GM23338 (cell line): ENCODE results near the gene IER2. TPM values are rescaled to one million over a fixed set of nuclear protein-coding genes. Genes with fewer than 3 reads are reported as not detected.

Experiments
- ATAC-seq: fragments of 200-7000 bp; cut with Tn5 transposase; 3 replicates; pipeline ENCODE4 v1.9.1; 2020
- DNase-seq: peaks from one replicate; pipeline ENCODE4 v3.0.0-alpha.2; 2015; ENCODE audit warnings: low spot score
- H2AFZ ChIP-seq: fragments of 200-600 bp; sonication (generic); 2 replicates; pipeline ENCODE4 v1.8.0; 2016; ENCODE audit warnings: antibody characterized with exemption, mild to moderate bottlenecking, moderate library complexity
- H3F3A ChIP-seq: fragments of 200-600 bp; sonication (generic); replicated peaks from 2 replicates; pipeline ENCODE4 v1.8.0; 2017; ENCODE audit warnings: antibody characterized with exemption, mixed run types, low read depth
- H3K27ac ChIP-seq: fragments of 200-600 bp; sonication (generic); 2 replicates; pipeline ENCODE4 v1.6.1; 2016; ENCODE audit warnings: low read depth
- H3K27me3 ChIP-seq: fragments of 200-600 bp; sonication (generic); 2 replicates; pipeline ENCODE4 v1.8.0; 2016; ENCODE audit warnings: mild to moderate bottlenecking, mixed run types, moderate library complexity; ENCODE audit not compliant: insufficient read depth
- H3K36me3 ChIP-seq: fragments of 200-600 bp; sonication (generic); 2 replicates; pipeline ENCODE4 v1.8.0; 2016; ENCODE audit warnings: mild to moderate bottlenecking; ENCODE audit not compliant: insufficient read depth
- H3K4me1 ChIP-seq: fragments of 200-600 bp; sonication (generic); 2 replicates; pipeline ENCODE4 v1.8.0; 2016; ENCODE audit warnings: mild to moderate bottlenecking, moderate library complexity; ENCODE audit not compliant: insufficient read depth
- H3K4me2 ChIP-seq: fragments of 200-600 bp; sonication (generic); 2 replicates; pipeline ENCODE4 v1.7.1; 2017; ENCODE audit warnings: mixed run types
- H3K4me3 ChIP-seq: fragments of 200-600 bp; sonication (generic); 2 replicates; pipeline ENCODE4 v1.6.1; 2016; ENCODE audit warnings: mixed run types
- H3K79me2 ChIP-seq: fragments of 200-600 bp; sonication (generic); replicated peaks from 2 replicates; pipeline ENCODE4 v1.8.0; 2017; ENCODE audit warnings: mild to moderate bottlenecking; ENCODE audit not compliant: insufficient read depth
- H3K9me2 ChIP-seq: fragments of 200-600 bp; sonication (generic); 2 replicates; pipeline ENCODE4 v1.8.0; 2017; ENCODE audit not compliant: insufficient read depth
- H4K20me1 ChIP-seq: fragments of 200-600 bp; sonication (generic); replicated peaks from 2 replicates; pipeline ENCODE4 v1.8.0; 2017; ENCODE audit warnings: mild to moderate bottlenecking; ENCODE audit not compliant: insufficient read depth
- H3K27ac Mint-ChIP-seq: 2 replicates; pipeline ENCODE4 v1.8.0; 2020; ENCODE audit warnings: inconsistent platforms, mild to moderate bottlenecking, moderate library complexity, mixed read lengths
- H3K27me3 Mint-ChIP-seq: 3 replicates; pipeline ENCODE4 v1.8.0; 2022; ENCODE audit warnings: low read depth, mild to moderate bottlenecking, moderate library complexity, mixed read lengths, inconsistent platforms; ENCODE audit not compliant: insufficient read depth, poor library complexity
- H3K36me3 Mint-ChIP-seq: 3 replicates; pipeline ENCODE4 v1.8.0; 2021; ENCODE audit warnings: low read depth, mild to moderate bottlenecking, inconsistent platforms, moderate library complexity, mixed read lengths
- H3K4me1 Mint-ChIP-seq: 3 replicates; pipeline ENCODE4 v1.8.0; 2020; ENCODE audit warnings: mild to moderate bottlenecking, inconsistent platforms, mixed read lengths
- H3K4me3 Mint-ChIP-seq: 3 replicates; pipeline ENCODE4 v1.8.0; 2021; ENCODE audit warnings: moderate library complexity, mild to moderate bottlenecking, inconsistent platforms, mixed read lengths
- H3K9me3 Mint-ChIP-seq: 3 replicates; pipeline ENCODE4 v1.8.0; 2020; ENCODE audit warnings: moderate library complexity, mild to moderate bottlenecking, inconsistent platforms, mixed read lengths
- CREB1 ChIP-seq: fragments of 250-450 bp; sonication (Bioruptor Pico); IDR thresholded peaks from 2 replicates; pipeline ENCODE4 v1.5.0; 2020; ENCODE audit warnings: low read depth, mild to moderate bottlenecking, moderate library complexity
- EZH2phosphoT487 ChIP-seq: fragments of 200-600 bp; sonication (generic); IDR thresholded peaks from one replicate; pipeline ENCODE4 v1.8.1; 2018; ENCODE audit warnings: antibody characterized with exemption; ENCODE audit not compliant: unreplicated experiment
- JUNB ChIP-seq: IDR thresholded peaks from one replicate; pipeline ENCODE4 v1.6.1; 2016; ENCODE audit warnings: antibody characterized with exemption; ENCODE audit not compliant: unreplicated experiment
- NANOG ChIP-seq: IDR thresholded peaks from 2 replicates; pipeline ENCODE4 v1.6.1; 2016; ENCODE audit warnings: antibody characterized with exemption, borderline replicate concordance
- POLR2AphosphoS5 ChIP-seq: IDR thresholded peaks from 2 replicates; pipeline ENCODE4 v1.6.1; 2016; ENCODE audit warnings: antibody characterized with exemption, low read depth
- STAT1 ChIP-seq: IDR thresholded peaks from one replicate; pipeline ENCODE4 v1.6.1; 2016; ENCODE audit warnings: antibody characterized with exemption; ENCODE audit not compliant: unreplicated experiment
- ZNF114 ChIP-seq: fragments of 250-450 bp; sonication (Bioruptor Pico); IDR thresholded peaks from 2 replicates; pipeline ENCODE4 v1.5.0; 2020; ENCODE audit warnings: mild to moderate bottlenecking, moderate library complexity
- ZNF331 ChIP-seq: fragments of 250-450 bp; sonication (Bioruptor Pico); IDR thresholded peaks from 2 replicates; pipeline ENCODE4 v1.5.0; 2020; ENCODE audit warnings: low read depth, mild to moderate bottlenecking, moderate library complexity
- polyA plus RNA-seq: library from polyadenylated mRNA; unstranded; fragments of >200 nt; fragmentation: Nextera tagmentation; extraction: Ambion mirVana; gene quantifications from 2 replicates; pipeline ENCODE4 v1.2.1, GENCODE V29; 2016
- total RNA-seq: library from RNA; depleted of rRNA; stranded (reverse); fragments of >200 nt; shearing (Covaris generic); gene quantifications from 2 replicates; pipeline ENCODE4 v1.2.3, GENCODE V29; 2014
- TF ChIP-seq, protein P1 (sequence below), 2 experiments: fragments of 200-600 bp in 1 of 2; sonication (generic) in 1 of 2; conservative IDR thresholded peaks; 2 replicates each; pipeline versions ENCODE4 v1.5.1 to v1.6.1; 2016 to 2017; ENCODE audit warnings: antibody characterized with exemption in 2 of 2, low read depth in 2 of 2, mild to moderate bottlenecking in 2 of 2, moderate library complexity in 1 of 2
- TF ChIP-seq, protein P2 (sequence below): IDR thresholded peaks from one replicate; pipeline ENCODE4 v1.6.1; 2018; ENCODE audit warnings: antibody characterized with exemption; ENCODE audit not compliant: unreplicated experiment
- TF ChIP-seq, protein P3 (sequence below): IDR thresholded peaks from 2 replicates; pipeline ENCODE4 v1.6.1; 2016; ENCODE audit warnings: antibody characterized with exemption
- TF ChIP-seq, protein P4 (sequence below): fragments of 250-450 bp; sonication (Bioruptor Pico); IDR thresholded peaks from 2 replicates; pipeline ENCODE4 v1.5.0; 2020; ENCODE audit warnings: mild to moderate bottlenecking, moderate library complexity

IER2 gene
- total and polyA plus RNA-seq, 2 experiments from 2014 or later = 124 to 191 TPM

DNA sequence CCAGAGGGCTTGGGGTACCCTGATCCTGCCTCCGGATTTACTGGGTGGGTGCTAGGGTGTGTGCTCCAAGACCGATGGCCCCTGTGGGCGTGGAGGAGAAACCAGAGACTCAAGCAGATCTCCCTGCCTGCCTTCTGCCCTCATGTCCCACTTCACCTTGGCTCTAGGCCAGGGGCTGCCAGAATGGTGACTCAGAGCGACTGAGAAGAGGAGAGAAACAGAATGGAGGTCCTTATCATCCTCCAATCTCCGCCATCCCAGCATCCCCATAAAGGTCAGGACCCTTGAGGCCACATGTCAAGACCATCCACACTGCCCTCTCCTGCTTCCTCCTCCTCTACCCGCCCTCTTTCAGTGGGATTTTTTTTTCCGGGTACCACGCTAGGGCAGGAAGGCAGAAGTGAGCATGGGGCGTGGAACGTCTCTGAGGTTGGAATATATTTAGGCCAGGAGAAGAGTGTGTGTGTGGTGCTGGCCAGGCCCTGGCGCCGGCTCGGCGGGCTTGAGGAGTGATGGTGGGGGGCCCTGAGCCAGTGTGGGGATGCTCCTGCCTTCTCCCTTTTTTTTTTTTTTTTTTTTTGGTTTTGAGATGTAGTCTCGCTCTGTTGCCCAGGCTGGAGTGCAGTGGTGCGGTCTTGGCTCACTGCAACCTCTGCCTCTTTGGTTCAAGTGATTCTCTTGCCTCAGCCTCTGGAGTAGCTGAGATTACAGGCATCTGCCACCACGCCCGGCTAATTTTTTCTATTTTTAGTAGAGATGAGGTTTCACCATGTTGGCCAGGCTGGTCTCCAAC lies 22.3 kb downstream of the IER2 start:
- H3K4me1 Mint-ChIP-seq = peaks cover 21% of the 10 kb centered on the region
- Histone ChIP-seq H3K9me2 (no peaks in the 10 kb centered on the region), H3K4me1 (peaks cover 19% of the 10 kb centered on the region), H3K27me3 (no peaks in the 10 kb centered on the region), H4K20me1 (no peaks in the 10 kb centered on the region), H2AFZ (no peak overlapping the region), H3K4me2 (no peak overlapping the region), H3K4me3 (no peak overlapping the region), H3K79me2 (peaks cover 10% of the 10 kb centered on the region), H3K36me3 (no peaks in the 10 kb centered on the region), H3F3A (0 out of 2 replicates have a peak, but pooled peaks cover 6% of the 10 kb centered on the region), H3K27ac (no peak overlapping the region)
- TF ChIP-seq CREB1 (CRISPR knock-in tag) = no peak
- TF ChIP-seq, protein P1, sequence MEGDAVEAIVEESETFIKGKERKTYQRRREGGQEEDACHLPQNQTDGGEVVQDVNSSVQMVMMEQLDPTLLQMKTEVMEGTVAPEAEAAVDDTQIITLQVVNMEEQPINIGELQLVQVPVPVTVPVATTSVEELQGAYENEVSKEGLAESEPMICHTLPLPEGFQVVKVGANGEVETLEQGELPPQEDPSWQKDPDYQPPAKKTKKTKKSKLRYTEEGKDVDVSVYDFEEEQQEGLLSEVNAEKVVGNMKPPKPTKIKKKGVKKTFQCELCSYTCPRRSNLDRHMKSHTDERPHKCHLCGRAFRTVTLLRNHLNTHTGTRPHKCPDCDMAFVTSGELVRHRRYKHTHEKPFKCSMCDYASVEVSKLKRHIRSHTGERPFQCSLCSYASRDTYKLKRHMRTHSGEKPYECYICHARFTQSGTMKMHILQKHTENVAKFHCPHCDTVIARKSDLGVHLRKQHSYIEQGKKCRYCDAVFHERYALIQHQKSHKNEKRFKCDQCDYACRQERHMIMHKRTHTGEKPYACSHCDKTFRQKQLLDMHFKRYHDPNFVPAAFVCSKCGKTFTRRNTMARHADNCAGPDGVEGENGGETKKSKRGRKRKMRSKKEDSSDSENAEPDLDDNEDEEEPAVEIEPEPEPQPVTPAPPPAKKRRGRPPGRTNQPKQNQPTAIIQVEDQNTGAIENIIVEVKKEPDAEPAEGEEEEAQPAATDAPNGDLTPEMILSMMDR (conservative IDR thresholded peaks at IDR 0.05; ENCODE audit: low read depth in 2 of 2) = no peak
- TF ChIP-seq EZH2phosphoT487 = no peak
- no peak for TF ChIP-seq NANOG
- TF ChIP-seq POLR2AphosphoS5 = no peak
- TF ChIP-seq, protein P2, sequence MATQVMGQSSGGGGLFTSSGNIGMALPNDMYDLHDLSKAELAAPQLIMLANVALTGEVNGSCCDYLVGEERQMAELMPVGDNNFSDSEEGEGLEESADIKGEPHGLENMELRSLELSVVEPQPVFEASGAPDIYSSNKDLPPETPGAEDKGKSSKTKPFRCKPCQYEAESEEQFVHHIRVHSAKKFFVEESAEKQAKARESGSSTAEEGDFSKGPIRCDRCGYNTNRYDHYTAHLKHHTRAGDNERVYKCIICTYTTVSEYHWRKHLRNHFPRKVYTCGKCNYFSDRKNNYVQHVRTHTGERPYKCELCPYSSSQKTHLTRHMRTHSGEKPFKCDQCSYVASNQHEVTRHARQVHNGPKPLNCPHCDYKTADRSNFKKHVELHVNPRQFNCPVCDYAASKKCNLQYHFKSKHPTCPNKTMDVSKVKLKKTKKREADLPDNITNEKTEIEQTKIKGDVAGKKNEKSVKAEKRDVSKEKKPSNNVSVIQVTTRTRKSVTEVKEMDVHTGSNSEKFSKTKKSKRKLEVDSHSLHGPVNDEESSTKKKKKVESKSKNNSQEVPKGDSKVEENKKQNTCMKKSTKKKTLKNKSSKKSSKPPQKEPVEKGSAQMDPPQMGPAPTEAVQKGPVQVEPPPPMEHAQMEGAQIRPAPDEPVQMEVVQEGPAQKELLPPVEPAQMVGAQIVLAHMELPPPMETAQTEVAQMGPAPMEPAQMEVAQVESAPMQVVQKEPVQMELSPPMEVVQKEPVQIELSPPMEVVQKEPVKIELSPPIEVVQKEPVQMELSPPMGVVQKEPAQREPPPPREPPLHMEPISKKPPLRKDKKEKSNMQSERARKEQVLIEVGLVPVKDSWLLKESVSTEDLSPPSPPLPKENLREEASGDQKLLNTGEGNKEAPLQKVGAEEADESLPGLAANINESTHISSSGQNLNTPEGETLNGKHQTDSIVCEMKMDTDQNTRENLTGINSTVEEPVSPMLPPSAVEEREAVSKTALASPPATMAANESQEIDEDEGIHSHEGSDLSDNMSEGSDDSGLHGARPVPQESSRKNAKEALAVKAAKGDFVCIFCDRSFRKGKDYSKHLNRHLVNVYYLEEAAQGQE = no peak
- TF ChIP-seq ZNF114 (CRISPR knock-in tag) = no peak
- TF ChIP-seq, protein P3, sequence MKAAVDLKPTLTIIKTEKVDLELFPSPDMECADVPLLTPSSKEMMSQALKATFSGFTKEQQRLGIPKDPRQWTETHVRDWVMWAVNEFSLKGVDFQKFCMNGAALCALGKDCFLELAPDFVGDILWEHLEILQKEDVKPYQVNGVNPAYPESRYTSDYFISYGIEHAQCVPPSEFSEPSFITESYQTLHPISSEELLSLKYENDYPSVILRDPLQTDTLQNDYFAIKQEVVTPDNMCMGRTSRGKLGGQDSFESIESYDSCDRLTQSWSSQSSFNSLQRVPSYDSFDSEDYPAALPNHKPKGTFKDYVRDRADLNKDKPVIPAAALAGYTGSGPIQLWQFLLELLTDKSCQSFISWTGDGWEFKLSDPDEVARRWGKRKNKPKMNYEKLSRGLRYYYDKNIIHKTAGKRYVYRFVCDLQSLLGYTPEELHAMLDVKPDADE = no peak
- no peak for TF ChIP-seq ZNF331 (CRISPR knock-in tag)
- TF ChIP-seq STAT1 = no peak
- no peak for TF ChIP-seq JUNB
- TF ChIP-seq, protein P4, sequence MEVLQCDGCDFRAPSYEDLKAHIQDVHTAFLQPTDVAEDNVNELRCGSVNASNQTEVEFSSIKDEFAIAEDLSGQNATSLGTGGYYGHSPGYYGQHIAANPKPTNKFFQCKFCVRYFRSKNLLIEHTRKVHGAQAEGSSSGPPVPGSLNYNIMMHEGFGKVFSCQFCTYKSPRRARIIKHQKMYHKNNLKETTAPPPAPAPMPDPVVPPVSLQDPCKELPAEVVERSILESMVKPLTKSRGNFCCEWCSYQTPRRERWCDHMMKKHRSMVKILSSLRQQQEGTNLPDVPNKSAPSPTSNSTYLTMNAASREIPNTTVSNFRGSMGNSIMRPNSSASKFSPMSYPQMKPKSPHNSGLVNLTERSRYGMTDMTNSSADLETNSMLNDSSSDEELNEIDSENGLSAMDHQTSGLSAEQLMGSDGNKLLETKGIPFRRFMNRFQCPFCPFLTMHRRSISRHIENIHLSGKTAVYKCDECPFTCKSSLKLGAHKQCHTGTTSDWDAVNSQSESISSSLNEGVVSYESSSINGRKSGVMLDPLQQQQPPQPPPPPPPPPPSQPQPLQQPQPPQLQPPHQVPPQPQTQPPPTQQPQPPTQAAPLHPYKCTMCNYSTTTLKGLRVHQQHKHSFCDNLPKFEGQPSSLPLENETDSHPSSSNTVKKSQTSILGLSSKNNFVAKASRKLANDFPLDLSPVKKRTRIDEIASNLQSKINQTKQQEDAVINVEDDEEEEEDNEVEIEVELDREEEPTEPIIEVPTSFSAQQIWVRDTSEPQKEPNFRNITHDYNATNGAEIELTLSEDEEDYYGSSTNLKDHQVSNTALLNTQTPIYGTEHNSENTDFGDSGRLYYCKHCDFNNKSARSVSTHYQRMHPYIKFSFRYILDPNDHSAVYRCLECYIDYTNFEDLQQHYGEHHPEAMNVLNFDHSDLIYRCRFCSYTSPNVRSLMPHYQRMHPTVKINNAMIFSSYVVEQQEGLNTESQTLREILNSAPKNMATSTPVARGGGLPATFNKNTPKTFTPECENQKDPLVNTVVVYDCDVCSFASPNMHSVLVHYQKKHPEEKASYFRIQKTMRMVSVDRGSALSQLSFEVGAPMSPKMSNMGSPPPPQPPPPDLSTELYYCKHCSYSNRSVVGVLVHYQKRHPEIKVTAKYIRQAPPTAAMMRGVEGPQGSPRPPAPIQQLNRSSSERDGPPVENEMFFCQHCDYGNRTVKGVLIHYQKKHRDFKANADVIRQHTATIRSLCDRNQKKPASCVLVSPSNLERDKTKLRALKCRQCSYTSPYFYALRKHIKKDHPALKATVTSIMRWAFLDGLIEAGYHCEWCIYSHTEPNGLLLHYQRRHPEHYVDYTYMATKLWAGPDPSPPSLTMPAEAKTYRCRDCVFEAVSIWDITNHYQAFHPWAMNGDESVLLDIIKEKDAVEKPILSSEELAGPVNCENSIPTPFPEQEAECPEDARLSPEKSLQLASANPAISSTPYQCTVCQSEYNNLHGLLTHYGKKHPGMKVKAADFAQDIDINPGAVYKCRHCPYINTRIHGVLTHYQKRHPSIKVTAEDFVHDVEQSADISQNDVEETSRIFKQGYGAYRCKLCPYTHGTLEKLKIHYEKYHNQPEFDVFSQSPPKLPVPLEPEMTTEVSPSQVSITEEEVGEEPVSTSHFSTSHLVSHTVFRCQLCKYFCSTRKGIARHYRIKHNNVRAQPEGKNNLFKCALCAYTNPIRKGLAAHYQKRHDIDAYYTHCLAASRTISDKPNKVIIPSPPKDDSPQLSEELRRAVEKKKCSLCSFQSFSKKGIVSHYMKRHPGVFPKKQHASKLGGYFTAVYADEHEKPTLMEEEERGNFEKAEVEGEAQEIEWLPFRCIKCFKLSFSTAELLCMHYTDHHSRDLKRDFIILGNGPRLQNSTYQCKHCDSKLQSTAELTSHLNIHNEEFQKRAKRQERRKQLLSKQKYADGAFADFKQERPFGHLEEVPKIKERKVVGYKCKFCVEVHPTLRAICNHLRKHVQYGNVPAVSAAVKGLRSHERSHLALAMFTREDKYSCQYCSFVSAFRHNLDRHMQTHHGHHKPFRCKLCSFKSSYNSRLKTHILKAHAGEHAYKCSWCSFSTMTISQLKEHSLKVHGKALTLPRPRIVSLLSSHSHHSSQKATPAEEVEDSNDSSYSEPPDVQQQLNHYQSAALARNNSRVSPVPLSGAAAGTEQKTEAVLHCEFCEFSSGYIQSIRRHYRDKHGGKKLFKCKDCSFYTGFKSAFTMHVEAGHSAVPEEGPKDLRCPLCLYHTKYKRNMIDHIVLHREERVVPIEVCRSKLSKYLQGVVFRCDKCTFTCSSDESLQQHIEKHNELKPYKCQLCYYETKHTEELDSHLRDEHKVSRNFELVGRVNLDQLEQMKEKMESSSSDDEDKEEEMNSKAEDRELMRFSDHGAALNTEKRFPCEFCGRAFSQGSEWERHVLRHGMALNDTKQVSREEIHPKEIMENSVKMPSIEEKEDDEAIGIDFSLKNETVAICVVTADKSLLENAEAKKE (CRISPR knock-in tag) = no peak
- ATAC-seq = no peak
- no peak overlapping the region; the same call in 1 of the 2 replicates for H3K27ac Mint-ChIP-seq
- peaks cover 5% of the 10 kb centered on the region for H3K27me3 Mint-ChIP-seq
- peaks cover 16% of the 10 kb centered on the region for H3K36me3 Mint-ChIP-seq
- H3K4me3 Mint-ChIP-seq = no peak overlapping the region
- no peak for DNase-seq
- H3K9me3 Mint-ChIP-seq = no peaks in the 10 kb centered on the region
